Lung (tissue), 12 donors: ENCODE results near the gene ZNF587B. TPM values are rescaled to one million over a fixed set of nuclear protein-coding genes. Genes with fewer than 3 reads are reported as not detected.
"Not testable (repeated sequence)": the region's sequence is repeated elsewhere in the genome, so short reads cannot be mapped to it uniquely, and the experiment has no call there.

Experiments
- ATAC-seq: fragments of 200-7000 bp; cut with Tn5 transposase; one replicate; pipeline ENCODE4 v1.9.1; 2020; ENCODE audit warnings: moderate number of reproducible peaks; ENCODE audit not compliant: insufficient read depth, low FRiP score
- DNase-seq, 3 donors: peaks; one replicate each; pipeline ENCODE4 v3.0.0-alpha.2; 2013 to 2017
- H3K27ac ChIP-seq, 2 donors: one replicate each; pipeline ENCODE4 v1.5.1; 2013; ENCODE audit warnings: mild to moderate bottlenecking in 2 of 2, moderate library complexity in 2 of 2, control low read depth in 1 of 2, inconsistent platforms in 1 of 2, low read depth in 1 of 2, low read length in 1 of 2
- H3K27me3 ChIP-seq, 3 donors: one replicate each; pipeline ENCODE4 v1.5.1; 2013; ENCODE audit warnings: low read length in 2 of 3; ENCODE audit not compliant: control insufficient read depth in 3 of 3, insufficient read depth in 3 of 3
- H3K36me3 ChIP-seq, 4 donors: one replicate each; pipeline ENCODE4 v1.5.1; 2013; ENCODE audit warnings: low read length in 4 of 4, mild to moderate bottlenecking in 1 of 4, moderate library complexity in 1 of 4; ENCODE audit not compliant: control insufficient read depth in 4 of 4, insufficient read depth in 4 of 4
- H3K4me1 ChIP-seq, 5 donors: one replicate each; pipeline ENCODE4 v1.5.1; 2013; ENCODE audit warnings: low read length in 5 of 5, mild to moderate bottlenecking in 2 of 5, moderate library complexity in 1 of 5; ENCODE audit not compliant: control insufficient read depth in 5 of 5, insufficient read depth in 5 of 5
- H3K4me3 ChIP-seq: one replicate; pipeline ENCODE4 v1.5.1; 2013; ENCODE audit warnings: mild to moderate bottlenecking, control low read depth, moderate library complexity
- H3K9ac ChIP-seq, 2 donors: one replicate each; pipeline ENCODE4 v1.5.1; 2013; ENCODE audit warnings: low read length in 2 of 2, control low read depth in 1 of 2; ENCODE audit not compliant: insufficient read depth in 1 of 2
- H3K9me3 ChIP-seq, 4 donors: one replicate each; pipeline ENCODE4 v1.5.1; 2013; ENCODE audit warnings: low read length in 3 of 4, mild to moderate bottlenecking in 1 of 4, moderate library complexity in 1 of 4; ENCODE audit not compliant: control insufficient read depth in 4 of 4, insufficient read depth in 3 of 4
- CTCF ChIP-seq: IDR thresholded peaks from 2 replicates; pipeline ENCODE4 v1.5.1; 2012; ENCODE audit warnings: mild to moderate bottlenecking; ENCODE audit errors: control extremely low read depth, extremely low read depth
- WGBS, 2 donors: extraction: QIAGEN DNeasy Blood & Tissue Kit; methylation state at CpG; one replicate each; pipeline ENCODE4 v1.1.7; 2013; 5-methylcytosine and 5-hydroxymethylcytosine counted together
- polyA plus RNA-seq, 2 donors: library from polyadenylated mRNA; stranded (reverse); fragments of 200-250 nt; gene quantifications; one replicate each; pipeline ENCODE4 v1.2.1, GENCODE V29; 2013
- total RNA-seq, 2 donors: library from RNA; depleted of rRNA in 1 of 2; stranded (reverse); fragments of >200 nt in 1 of 2; gene quantifications; one replicate each; pipeline ENCODE4 v1.2.1, GENCODE V29; 2014 to 2021
- donor health status: control.
- donor health status: control.
- donor health status: Bipolar disorder and iron deficiency.
- donor health status: healthy.
- donor health status: DM: yes; HTN: yes; CAD: no.

ZNF587B gene
- total and polyA plus RNA-seq, 4 donors: 4.0 to 31.7 (median 11.4) TPM

GRCh38 chr19:57788114-57788692 is 41.9 kb upstream of the ZNF587B start:
- Histone ChIP-seq H3K27me3 (no peaks in the 10 kb centered on the region), H3K4me3 (no peak overlapping the region), H3K27ac (no peak overlapping the region), H3K4me1 (no peaks in the 10 kb centered on the region), H3K9me3 (peaks cover 0 to 49% (median 18%) of the 10 kb centered on the region in 4 donors), H3K36me3 (peaks cover 7 to 61% (median 24%) of the 10 kb centered on the region in 4 donors), H3K9ac (no peak overlapping the region)
- no peak for TF ChIP-seq CTCF
- ATAC-seq (no peak), DNase-seq (no peak)

- TF ChIP-seq CTCF: no peak
- ATAC-seq: no peak
- 96 to 97% methylated on average over 4 of the region's 4 CpGs for WGBS, 2 donors
- Histone ChIP-seq H3K4me3 (no peak overlapping the region), H3K4me1 (no peaks in the 10 kb centered on the region), H3K9me3 (peaks cover 0 to 47% (median 17%) of the 10 kb centered on the region in 4 donors), H3K27ac (no peak overlapping the region), H3K9ac (no peak overlapping the region), H3K27me3 (no peaks in the 10 kb centered on the region), H3K36me3 (peaks cover 7 to 61% (median 24%) of the 10 kb centered on the region in 4 donors)
- no peak for DNase-seq
These were observed 40.8 kb upstream of the ZNF587B start for GRCh38 chr19:57789288-57789687.

- 94 to 97% methylated on average over 1 of the region's 1 CpG for WGBS, 2 donors
- not testable (repeated sequence) for H3K9me3 ChIP-seq
These were observed 33.5 kb upstream of the ZNF587B start for GRCh38 chr19:57796580-57796979.

GRCh38 chr19:57800696-57801095 is 29.4 kb upstream of the ZNF587B start:
- no peak overlapping the region for H3K4me3 ChIP-seq

More at GRCh38 chr19:57796580-57796979, 33.5 kb upstream of the ZNF587B start:
- H3K27ac ChIP-seq, H3K9ac ChIP-seq, DNase-seq, ATAC-seq, H3K4me3 ChIP-seq, H3K4me1 ChIP-seq, H3K27me3 ChIP-seq: not testable (repeated sequence)
- H3K36me3 ChIP-seq: peaks cover 8 to 19% (median 15%) of the 10 kb centered on the region in 4 donors

More at GRCh38 chr19:57800696-57801095, 29.4 kb upstream of the ZNF587B start:
- Histone ChIP-seq H3K9me3 (peaks cover 0 to 4% (median 0%) of the 10 kb centered on the region in 4 donors), H3K27ac (no peak overlapping the region), H3K27me3 (no peaks in the 10 kb centered on the region), H3K9ac (no peak overlapping the region), H3K4me1 (peaks cover 0 to 19% (median 3%) of the 10 kb centered on the region in 5 donors), H3K36me3 (peaks cover 0 to 10% (median 6%) of the 10 kb centered on the region in 4 donors)
- DNase-seq (no peak), ATAC-seq (no peak)
- no peak for TF ChIP-seq CTCF
- 78 to 86% methylated on average over 5 of the region's 5 CpGs for WGBS, 2 donors
